ENCODE data around the gene ASPG.
A peak's percentile ranks its signal among the peaks of the same experiment; 100 is the strongest.

ASPG gene

DNA sequence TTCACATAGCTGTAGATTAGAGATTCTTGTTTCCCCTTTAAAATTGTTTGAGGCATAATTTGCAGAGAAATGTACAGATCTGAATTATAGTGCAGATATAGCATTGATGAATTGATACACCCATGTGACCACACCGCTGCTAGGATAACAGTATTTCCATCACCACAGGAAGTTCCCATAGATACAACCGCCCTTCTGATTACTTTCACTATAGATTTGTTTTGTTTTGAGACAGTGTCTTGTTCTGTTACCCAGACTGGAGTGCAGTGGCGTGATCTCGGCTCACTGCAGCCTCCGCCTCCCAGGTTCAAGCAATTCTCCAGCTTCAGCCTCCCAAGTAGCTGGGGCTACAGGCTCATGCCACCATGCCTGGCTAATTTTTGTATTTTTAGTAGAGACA is 8.8 kb upstream of the ASPG start:
- no peak for DNase-seq

DNA sequence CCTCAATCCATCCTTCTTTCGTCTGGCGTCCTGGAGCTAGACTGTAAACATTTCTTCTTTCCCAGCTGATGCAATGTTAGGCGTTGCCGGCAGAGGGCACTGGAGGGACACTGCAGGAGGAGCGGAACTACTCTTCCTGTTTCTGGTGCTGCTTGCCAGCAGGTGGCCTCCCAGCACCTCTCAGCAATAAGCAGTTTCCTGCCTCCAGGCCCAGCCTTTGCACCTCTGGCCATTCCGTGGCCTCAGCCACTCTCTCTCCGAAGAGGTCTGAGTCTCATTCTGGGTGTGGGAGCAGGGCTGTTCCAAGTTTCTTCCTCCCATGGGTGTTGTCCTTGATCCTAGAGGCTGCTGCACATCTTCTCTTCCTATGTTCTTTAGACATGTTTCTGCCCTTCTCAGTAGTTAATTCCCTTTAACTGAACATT is 7.5 kb upstream of the ASPG start:
- peak; percentile 80 for DNase-seq

DNA sequence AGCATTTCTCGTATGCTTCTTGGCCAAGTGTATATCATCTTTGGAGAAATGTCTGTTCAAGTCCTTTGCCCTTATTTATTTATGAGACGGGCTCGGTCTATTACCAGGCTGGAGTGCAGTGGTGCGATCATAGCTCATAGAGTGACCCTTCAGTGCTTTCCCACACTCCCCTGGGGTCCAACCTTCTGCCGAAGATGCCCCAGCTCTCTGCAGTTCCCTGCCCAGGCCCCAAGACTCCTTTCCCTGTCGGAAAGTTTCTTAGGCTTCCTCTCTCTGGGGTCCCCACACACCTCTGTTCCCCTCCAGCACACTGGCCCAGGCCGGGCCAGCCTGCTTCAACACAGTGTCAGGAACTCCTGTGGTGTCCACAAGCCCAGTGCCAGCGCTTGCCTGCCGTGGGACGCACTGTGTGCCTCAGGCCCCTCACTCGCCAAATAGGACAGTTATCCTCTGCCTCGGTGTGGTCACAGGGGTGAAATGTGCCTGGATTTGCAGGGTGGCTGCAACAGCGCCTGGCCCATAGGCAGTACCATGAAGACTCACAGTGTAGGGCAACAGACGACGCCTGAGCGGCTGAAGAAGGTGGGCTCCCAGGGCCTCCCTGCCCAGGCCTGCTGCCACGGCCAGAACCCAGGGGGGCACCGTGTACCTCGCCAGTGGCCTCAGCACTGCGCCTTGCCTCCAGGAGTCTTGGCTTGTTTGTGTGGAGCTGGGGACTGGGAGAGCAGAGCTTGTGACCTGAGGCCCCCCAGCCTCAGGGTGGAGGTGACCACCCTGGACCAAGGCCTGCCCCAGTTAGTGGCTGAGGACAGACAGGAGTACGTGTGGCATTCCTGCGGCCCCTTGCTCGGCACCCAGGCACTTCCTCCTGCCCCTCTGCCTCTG is 4.9 kb upstream of the ASPG start:
- no peak for DNase-seq

DNA sequence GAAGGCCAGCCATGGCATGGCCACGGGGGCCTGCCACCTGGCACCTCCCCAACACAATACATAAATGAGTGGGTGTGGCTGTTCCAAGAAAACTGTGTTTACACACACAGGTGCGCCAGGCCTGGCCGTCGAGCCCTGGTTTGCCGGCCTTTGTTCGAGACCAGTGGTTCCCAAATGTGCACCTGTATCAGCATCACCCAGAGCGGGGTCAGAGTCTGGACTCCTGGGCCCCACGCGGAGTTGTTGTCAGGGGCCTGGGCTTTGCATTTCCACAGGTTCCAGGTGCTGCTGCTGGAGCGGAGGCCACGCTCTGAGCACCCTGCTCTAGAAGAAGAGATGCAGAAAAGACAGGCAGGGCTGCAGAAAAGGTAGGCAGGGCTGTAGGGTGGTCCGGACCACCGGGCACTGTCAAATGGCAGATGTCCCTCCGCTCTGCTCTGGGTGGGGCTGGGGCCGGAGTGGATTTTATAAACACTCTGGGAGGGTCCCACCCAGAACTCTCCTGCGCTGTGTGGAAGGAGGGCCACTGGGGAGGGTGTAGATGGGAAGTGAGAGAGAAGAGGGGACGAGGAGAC is 4.2 kb upstream of the ASPG start:
- no peak for DNase-seq

DNA sequence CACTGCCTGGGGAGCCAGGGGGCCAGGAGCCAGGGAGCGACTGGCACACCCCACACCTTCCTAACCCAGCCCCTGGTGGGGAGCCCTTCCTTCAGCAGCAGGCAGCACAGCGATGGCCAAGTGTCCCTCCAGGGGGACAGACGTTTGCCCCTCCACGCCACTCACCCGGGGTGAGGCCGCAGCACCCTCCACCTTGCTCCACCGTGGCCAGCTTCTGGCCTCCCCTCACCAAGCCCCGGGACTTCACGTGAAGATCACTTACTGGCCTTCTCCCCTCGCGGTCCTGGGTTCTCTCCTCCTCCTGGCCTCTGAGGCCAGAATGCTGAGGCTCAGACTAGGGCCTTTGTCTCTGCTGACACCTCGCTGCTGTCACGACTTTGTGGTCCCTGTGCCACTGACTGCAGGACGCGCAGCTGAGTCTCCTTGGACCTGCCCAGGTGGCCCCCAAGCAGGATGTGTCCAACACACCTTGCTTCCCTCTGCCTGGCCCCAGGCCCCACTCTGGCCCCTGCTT is 3.5 kb upstream of the ASPG start:
- no peak for DNase-seq

DNA sequence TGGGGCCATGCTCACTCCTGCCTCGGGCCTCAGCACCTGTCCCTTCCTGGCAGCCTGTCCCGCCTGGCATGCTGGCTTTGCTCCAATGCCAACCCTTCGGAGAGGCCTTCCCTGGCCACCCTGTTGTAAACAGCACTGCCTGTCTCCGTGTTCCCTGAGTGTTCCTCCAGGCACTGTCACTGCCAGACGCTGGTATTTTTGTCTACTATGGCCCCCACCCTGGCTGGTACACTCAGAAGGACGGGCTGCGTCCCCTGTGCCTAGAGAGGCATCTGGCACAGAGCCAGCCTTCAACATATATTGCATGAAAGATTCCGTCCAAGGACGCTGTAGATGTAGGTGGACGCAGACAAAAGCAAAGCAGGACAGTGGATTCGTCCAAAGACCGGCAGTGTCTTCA is 2.7 kb upstream of the ASPG start:
- DNase-seq = no peak

DNA sequence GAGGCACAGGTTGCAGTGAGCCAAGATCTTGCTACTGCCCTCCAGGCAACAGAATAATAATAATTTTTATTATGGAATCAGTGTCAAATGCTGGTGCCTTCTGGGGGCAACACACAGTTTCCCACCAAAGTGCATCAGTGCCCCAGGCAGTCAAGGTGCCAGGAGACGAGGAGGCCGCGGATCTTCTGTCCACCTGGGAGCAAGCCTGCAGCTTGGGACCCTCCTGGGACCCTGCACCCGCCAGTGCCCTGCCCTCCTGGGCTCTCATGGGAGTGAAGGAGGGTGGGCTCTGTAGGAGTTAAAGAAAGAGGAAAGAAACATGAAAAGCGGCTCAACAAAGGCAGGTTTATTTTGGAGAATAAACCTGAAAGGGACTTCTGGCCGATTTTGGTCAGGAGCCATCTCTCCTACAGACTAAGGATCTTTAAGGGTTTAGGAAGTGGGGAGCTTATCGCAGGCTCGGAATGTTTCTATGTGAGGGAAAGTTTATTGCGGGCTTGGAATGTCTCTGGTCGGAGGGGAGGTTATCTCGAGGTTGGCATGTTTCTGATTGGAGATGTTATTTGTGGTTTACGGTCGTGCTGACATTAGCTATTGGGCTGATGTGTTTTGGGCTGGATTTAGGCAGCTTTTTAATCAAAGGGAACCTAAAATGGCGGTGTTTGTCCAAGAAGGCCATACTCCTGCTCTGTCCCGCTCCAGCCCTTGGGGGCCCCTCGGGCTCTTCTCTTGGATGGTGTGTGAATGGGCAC is 1.1 kb upstream of the ASPG start:
- DNase-seq = no peak

DNA sequence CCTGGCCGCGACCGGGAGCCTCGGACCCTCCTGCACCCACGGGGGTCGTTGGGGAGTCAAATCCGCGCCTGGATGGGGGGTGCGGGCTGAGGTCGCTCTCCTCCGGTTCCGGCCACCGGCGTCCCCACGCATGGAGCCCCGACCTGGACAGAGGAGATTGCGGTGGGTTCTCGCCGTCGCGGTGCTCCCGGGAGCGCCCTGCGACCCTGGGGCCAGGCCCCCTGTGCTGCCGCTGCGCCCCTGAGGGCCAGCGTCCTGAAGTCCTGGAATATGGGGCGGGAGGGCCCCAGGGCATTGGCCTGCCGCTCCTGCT is 345 bp downstream of the ASPG start:
- DNase-seq = no peak

DNA sequence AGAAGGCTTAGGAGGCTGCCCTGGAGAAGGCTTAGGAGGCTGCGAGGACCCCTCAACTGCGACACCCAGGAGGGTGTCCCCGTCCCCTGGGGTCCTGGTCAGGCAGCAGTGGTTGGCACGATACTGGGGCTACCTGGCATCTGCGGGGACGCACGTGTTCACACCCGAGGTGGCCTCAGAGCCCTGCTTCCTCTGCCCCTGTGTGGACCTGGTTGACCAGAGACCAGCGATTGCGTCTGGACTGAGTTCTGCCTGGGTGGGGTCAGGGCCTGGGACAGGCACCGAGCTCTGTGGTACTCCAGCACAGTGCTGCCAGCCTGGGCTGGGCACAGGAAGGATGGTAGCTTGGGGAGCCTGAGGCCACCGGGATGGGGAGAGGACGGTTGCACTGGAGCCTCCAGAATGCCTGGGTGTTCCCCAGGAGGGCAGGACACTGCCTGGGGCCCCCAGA is 735 bp downstream of the ASPG start:
- DNase-seq = no peak

DNA sequence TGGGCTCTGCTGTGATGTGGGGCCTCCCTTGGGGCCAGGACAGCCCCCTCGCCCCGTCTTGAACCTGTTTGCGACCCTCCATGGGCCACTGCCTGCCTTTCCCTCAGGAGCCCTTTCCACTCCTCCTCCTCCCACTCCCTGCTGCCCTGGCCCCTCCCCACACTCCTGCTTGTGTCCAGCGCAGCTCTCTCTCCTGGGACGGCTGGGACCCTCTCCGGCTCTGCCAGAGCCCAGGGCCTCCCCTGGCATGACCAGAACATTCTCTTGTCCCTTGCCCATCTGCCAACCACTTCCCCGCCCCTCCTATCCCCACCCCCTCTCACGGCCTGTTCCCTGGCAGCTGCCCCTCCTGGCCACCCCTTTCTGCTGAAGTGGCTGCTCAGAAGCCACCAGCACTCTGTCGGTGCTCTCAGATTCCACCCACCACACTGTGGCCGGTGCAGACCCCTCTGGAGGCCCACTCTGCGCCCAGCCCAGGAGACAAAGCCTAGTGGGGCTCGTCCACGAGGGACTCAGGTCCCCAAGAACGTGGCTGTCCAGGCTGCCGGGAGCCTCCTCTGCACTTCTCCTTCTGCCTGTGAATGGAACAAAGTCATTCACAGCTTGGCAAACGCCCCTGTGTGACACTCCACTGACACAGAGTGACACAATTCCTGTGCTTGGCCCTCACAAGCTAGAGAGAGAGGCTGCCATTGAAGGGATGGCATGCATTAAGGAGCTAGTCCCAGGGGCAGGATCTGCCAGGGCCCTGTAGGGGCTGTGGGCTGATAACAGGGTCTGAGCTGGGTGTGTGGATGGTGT is 1.4 kb downstream of the ASPG start:
- no peak for DNase-seq

DNA sequence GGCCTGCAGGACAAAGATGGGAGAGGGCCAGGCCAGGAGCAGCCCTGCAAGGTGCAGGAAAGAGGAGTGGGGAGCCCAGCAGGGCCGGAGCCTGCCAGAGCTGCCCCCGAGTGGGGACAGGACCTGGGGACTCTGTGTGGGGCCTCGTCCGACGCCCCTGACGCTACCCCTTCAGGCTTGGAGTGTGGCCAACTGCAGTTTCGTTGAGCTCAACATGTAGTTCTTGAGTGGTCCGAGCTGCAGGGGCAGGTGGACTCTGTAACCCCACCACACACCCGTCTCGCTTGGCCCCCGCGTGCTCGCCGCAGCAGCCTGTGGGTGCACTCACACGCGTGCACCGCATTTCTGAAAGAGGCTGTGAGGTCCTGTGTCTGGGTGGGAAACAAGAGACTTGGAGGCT is 2.0 kb downstream of the ASPG start:
- DNase-seq = no peak

DNA sequence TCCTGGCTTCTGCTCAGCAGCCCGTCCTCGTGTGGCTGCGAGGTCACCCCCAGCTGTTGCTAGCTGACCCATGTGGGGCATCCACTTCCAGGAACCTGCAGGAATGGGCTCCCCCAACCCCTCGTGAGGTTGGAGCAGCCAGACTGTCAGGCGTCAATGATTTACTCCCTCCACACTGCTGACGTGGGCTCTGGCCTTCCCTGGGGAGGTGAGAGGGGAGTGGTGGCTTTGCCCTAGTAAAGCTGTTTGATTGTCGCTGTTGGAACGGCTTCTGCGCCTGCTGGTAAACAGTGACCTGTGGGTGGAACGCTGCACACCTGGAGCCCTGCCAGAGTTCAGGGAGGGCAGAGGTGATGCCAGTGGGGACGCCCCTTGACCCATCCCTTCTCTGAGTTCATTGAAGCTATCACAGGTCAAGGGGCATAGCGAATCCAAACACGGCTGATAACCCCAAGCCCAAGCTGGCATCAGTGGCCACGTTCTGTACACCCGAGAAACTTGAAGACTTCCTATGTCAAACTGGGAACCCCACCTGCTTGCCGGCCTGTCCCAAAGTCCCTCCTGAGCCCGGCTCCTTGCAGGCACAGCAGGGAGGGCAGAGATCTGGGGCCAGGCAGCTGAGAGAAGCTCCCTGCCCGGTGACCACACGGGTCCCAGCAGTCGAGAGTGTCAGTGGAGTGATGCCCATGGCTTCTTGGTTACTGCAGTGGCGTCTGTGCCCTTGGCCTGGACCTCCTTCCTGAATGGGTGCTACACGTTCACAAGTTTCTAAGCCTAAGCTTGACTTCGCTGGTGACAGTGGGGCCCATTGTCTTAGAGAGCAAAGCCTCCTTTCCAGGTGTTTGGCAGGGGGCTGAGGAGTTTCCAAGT is 2.7 kb downstream of the ASPG start:
- no peak for DNase-seq

DNA sequence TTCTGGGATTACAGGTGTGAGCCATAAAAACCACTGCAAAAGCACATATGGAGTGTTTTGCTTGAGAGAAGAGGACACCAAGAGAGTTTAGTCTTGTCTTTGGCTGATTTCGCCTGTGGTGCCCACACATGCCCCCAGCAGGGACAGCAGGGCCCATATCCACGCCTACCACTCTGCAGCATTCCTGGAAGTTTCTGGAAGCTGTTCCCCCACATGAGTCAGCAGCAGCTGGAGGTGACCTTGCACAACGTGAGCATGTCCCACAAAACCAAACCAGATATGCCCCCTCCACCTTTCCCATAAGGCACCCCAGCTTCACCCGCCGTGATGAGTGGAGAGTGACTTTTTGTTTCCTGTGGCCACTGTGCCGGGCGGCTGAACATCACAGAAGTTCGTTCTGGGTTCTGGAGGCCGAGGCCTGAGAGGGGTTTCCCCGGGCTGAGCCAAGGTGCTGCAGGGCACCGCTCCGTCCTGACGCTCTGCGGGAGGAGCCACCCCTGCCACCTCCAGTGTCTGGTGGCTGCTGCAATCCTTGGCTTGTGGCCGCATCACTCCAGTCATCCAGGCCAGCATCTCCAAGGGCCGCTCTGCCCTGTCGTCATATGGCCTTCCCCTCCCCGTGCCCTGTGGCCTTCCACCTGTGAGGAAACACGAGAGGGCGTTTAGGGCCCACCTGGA is 4.7 kb downstream of the ASPG start:
- no peak for DNase-seq

DNA sequence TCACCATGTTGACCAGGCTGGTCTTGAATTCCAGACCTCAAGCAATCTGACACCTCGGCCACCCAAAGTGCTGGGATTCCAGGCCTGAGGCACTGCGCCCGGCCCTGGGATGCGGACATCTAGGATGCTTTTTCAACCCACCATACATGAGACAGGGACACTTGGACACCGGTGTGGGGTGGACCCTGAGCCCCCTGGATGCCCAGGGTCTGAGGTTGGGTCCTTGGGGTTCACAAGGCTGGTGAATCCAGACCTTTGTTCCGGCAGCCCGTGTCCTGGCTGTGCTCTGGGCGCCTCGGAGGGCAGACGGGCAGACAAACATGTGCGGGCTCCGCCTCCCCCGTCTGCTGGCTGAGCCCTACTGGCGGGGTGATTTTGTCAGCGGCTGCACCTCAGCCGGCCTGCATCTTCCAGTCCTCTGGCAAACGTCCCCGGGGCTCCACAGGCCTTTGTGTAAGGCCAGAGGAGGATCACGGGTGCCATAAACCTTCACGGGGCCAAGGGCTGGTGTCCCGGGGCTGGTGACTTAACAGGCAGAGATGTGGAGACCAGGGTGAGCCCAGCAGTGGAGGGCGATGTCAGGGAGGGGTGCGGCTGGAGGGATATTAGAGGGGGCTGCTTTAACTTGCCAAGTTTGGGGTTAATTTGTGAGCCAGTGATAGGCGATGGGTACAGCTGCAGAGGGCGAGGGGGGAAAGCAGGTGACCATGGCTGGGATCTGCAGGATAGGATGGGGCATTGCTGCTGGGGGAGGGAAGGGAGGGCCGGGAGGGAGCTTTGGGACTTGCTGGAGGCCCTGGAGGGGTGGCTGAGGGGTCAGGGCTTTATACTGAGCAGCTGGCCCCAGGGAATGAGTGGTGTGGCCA is 5.8 kb downstream of the ASPG start:
- no peak for DNase-seq

DNA sequence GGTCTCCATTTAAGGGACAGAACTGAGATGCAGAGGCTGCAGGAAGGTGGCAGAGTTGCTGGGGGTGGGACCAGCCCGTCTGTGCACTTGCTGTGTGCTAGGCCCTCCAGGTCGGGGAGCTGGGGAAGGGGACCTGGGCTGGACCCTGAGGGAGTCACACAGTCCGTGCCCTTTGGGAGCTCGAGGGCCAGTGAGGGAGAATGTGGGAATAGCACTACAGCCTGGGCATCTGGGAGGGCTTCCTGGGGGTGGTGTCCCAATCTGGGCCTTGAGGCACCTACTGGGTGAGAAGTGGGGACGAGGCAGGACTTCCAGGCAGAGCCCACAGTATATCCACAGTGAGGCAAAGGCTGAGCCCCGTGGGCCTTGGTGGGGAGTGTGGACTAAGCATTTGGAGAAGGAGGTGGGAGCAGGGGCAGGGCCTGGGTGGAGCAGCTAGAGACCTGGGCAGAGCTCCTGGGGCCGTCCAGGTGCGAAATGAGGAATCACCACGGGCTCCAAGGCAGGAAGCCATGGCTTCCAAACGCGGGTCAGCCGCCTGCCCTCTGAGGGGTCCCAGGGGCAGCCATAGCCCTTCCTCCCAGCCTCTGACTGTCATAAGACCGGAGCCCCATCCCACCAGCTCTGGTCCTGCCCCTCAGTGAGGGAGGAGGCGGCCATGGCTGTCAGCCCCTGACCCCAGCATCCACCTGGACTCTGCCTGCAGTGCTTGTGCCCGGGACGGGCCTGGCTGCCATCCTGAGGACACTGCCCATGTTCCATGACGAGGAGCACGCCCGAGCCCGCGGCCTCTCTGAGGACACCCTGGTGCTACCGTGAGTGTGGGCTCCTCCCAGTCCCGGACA is 6.6 kb downstream of the ASPG start:
- no peak for DNase-seq

DNA sequence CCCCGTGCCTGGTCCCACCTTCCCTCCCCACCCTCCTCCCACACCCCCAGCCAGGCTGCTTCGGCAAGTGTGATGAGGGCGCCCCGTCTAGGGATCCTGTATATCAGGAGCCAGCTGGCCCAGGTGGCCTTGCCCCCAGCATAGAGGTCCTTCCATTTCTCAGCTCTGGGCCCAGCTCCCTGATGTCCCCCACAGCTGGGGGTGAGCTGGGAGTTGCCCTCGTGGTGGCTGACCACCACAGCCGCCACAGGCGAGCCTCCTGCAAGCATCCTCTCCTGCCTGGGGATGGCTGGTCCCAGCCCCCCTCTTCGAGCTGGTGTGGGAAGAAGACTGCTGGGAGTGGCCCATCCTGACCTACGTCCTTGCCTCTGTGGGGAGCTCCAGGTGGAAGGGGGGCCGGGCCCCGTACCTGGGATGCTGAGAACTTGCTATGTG is 7.4 kb downstream of the ASPG start:
- no peak for DNase-seq

DNA sequence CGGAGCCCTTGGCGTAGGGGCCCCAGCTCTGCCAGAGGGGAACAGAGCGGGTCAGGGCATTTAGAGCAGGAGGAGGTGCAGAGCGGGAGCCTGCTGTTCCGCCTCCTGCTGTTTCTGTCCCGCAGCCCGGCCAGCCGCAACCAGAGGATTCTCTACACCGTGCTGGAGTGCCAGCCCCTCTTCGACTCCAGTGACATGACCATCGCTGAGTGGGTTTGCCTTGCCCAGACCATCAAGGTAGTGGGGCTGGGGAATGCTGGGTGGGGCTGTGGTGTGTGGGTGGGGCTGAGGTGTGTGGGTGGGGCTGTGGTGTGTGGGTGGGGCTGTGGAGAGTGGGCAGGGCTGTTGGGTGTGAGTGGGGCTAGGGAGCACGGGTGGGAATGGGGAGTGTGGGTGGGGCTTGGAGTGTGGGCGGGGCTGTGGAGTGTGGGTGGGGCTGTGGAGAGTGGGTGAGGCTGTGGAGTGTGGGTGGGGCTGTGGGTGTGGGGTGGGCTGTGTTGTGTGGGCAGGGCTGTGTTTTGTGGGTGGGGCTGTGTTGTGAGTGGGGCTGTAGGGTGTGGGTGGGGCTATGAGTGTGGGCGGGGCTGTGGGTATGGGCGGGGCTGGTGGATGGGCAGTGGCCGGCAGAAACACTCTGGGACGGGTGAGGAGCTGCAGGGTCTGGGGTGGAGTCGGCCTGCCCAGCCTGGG is 8.0 kb downstream of the ASPG start:
- DNase-seq = no peak

DNA sequence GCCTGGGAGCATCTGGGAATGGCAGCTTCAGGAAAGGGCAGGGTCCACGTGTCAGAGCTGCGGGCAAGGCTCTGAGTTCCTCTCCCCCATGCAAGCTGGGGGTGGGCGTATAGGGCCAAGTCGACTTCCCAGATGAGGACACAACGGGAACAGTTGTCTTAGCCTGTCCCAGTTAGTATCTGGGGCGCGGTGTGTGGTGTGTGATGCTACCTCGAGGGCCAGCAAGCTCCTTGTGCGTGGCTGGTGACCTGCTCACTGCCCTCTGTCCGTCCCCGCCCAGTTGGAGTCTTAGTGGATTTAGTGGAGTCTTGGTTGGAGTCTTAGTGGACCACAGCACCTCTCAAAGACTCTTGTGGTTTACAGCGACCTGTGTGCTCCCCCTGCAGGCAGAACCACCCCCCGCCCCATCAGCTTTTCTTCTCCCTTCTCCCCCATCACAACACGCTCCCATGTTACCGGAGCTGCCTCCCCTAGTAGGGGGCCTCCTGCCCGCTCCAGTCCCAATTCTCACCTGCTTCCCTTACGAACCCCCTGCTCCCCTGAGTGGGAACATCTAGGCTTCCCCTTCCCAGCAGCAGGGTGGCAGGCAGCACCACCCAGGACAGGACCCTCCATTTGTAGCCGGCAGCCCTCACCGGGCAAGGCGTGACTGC is 8.7 kb downstream of the ASPG start:
- DNase-seq = no peak
